Measurements from ENCODE around the gene STBD1.

GRCh38 chr4:76312457-76312856 lies 5.9 kb downstream of the STBD1 start:
- TF ChIP-seq POLR2A (IDR thresholded peaks at IDR 0.05; ENCODE audit: low read depth, low read length), result no peak
- no peak for TF ChIP-seq TAF1 (IDR thresholded peaks at IDR 0.05; ENCODE audit: borderline replicate concordance, low read depth, low read length)

Measured in GM12892 (cell line).